NCI-H345 treated with DMSO at 0.1 percent for 48 hours (cell line): Measurements from ENCODE around the gene MICAL3.
"Not testable (repeated sequence)": the region's sequence is repeated elsewhere in the genome, so short reads cannot be mapped to it uniquely, and the experiment has no call there.

ENCODE experiments used
- DNase-seq: peaks from one replicate; lab custom pipeline; 2025; ENCODE audit not compliant: unreplicated experiment; lab: John Stamatoyannopoulos, UW

Gene MICAL3

DNA sequence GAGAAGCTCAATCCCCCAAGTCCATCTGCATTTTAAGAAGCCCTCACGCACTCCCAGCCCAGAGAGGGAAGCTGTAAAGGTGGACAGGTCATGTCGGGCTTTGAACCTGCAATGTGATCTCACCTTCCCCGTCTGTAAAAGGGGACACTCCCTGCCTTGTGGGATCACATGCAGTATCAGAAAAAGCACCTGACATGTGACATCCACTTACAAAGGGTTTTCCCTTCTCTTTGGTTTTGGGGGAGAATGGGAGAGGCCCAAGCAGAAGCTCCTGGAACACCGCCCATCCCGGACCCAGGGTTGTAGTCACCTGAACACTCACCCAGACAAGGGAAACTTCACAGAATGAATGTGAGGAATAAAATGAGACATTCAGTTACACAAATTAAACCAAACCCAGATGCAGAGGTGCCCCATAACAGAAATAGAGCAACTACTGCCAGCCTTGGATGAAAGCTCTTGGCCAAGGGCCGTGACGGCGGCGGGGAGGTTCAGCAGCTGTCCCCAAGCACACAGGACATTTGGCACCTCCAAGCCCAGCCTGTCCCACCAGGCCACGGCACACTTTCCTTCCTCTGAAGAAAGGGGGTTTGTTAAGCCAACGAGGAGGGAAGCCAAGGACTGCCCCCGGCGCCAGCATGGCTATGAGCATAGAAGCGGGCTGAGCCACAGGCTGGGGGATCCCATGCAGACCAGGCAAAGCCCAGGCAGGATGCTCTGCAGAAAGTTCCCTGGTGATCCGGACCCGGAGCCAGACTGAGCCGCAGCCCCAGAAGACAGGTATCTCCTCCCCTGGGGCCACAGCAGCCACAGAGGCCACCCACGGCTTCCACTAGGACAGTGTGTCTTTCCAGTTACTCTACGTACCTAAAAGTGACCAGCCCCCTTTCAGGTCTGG is 253.9 kb downstream of the MICAL3 start:
- DNase-seq: no peak

GRCh38 chr22:17769716-17770082 is 254.7 kb downstream of the MICAL3 start:
- no peak for DNase-seq

DNA sequence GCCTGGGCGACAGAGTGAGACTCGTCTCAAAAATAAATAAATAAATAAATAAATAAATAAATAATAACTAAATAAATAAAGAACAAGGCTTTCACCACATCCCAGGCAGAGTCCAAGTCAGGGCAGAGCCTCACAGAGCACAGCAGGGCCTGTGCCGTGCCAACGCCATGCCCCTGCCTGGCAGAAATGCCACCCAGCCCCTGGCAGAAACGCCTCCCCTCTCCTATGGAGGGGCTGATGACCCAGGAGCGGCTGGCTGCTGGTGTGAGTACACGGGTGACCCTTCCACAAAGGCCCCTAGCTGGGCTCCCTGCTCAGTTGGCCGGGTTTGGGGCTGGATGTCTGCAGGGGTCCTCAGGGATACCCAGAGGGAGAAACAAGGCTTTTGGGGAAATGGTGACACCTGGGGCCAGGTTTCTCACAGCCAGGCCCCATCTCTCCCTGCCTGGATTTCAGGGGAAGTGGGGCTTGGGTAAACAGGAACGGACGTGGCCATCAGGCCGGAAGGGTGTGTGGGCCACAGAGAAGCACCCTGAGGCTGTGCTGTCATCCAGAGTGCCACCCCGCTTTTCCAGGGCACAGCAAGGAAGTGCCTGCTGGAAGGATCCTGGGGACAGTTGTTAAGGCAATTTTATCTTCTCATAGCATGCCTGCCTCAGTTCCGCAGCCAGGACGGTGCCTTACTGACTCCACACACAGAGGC is 255.2 kb downstream of the MICAL3 start:
- no peak for DNase-seq

GRCh38 chr22:17767233-17768065 is 256.9 kb downstream of the MICAL3 start:
- DNase-seq: no peak

GRCh38 chr22:17764852-17765251 is 259.5 kb downstream of the MICAL3 start:
- DNase-seq: not testable (repeated sequence)

GRCh38 chr22:17764036-17764435 is 260.3 kb downstream of the MICAL3 start:
- no peak for DNase-seq

DNA sequence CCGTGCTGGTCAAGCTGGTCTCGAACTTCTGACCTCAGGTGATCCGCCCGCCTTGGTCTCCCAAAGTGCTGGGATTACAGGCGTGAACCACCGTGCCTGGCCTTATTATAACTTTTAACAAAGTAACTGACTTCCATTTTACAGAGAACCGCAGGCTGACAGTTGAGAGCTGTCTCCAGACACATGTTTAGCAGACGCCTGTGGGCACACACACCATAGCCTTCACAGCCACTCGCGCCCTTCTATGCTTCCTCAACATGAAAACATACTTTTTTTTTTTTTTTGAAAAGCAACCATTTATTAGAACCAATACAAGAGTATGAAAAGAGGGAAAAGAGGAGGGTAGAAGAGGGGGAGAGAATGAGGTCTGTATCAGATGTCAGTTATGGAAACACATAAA is 260.9 kb downstream of the MICAL3 start:
- DNase-seq: not testable (repeated sequence)

DNA sequence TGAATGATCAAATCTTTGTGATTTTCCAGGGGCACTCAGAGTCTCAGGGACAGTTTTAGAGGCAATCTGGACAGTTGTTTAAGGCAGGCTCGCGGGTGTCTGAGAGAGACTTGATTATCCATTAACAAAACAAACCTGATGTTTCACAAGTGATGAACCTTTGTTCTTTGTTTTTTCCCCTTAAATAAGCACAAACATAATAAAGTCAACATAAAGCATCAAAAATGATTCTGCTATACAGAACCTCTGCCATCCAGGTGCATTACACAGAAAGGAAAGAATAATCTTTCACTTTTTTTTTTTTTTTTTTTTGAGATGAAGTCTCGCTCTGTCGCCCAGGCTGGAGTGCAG is 263.2 kb downstream of the MICAL3 start:
- DNase-seq: no peak

DNA sequence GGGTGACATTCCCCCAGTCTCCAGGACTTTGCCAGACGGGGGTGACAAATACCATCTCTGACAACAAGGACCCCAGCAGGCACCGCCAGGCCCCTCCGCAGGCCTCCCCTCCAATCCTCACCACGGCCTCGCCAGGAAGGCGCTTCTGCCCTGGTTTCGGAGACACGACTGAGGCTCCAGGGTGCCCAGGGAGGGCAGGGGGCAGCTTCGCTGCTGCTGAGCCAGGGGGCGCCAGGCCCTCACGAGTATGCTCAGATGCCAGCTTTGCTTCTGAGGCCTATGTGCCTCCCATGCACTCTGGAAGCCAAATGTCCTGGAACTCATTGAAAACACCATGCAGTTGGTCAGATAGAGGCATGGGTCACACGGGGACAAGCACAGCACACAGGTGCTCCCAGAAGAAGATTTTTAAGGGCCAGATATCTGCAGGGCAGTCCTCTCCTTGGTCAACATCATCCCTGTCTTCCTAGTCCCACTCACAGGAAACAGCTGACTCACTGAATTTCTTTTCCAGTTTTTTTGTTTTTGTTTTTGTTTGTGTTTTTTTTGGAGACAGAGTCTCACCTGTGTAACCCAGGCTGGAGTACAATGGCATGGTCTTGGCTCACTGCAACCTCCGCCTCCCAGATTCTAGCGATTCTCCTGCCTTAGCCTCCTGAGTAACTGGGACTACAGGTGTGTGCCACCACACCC is 270.0 kb downstream of the MICAL3 start:
- no peak for DNase-seq

GRCh38 chr22:17753401-17753989 is 270.9 kb downstream of the MICAL3 start:
- no peak for DNase-seq

- no peak for DNase-seq
Measured at GRCh38 chr22:17751596-17751995, 272.8 kb downstream of the MICAL3 start.

GRCh38 chr22:17749605-17750395 is 274.6 kb downstream of the MICAL3 start:
- no peak for DNase-seq

DNA sequence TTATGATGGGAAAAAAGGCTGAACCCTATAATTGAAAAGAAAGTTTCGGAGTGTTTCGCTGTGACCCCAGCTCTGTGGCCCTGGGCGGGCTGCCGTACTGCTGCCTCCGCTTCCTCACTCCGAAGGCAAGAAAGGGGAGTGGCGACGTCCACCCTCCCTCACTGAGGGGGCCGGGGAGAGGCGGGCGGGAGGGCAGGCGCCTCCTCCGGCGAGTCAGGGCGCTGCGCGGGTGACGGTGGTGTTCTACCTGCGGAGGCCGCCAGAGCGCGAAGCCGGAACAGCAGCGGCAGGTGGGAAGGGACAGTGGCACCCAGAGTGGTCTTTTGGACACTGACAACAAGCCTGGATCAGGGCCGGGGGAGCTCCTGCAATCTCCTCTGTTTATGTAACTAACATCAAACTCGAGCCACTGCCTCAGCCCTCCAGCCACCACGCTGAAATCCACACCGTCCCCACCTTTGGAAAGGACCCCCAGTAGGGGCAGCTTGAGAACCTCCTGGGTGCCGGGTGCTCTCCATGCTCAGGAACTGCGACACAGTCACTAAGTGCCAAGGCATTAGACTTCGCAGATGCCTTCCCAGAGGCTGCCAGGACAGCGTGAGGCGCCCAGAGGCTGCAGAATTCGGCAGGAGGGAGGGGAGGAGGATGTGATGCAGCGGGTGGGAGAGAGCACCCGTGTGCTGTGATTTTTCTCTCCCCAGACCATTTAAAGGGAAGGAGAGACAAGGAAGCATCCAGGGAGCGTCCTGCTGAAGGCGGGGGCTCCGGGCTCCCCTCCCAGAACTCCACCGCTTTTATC is 275.6 kb downstream of the MICAL3 start:
- DNase-seq: no peak

- DNase-seq: no peak
Measured at GRCh38 chr22:17746916-17747315, 277.4 kb downstream of the MICAL3 start.

DNA sequence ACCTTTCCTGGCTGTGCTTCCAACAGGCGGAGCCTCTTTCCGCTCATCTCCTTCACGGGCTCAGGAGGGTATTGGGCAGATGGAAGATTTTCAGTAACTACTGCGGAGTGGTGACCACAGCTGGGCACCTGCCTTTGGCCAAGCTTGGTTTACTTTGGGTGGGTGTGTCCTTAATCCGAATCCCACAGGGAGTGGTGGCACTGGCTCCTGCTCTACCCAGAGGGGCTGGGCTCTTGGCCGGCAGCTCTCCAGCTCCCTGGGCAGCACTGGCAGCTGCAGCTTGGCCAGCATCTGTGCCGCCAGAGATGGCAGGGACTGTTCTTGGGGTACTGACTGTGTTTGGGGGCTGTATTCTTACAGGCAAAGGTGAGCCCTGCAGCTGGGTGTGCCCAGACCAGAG is 279.9 kb downstream of the MICAL3 start:
- no peak for DNase-seq

DNA sequence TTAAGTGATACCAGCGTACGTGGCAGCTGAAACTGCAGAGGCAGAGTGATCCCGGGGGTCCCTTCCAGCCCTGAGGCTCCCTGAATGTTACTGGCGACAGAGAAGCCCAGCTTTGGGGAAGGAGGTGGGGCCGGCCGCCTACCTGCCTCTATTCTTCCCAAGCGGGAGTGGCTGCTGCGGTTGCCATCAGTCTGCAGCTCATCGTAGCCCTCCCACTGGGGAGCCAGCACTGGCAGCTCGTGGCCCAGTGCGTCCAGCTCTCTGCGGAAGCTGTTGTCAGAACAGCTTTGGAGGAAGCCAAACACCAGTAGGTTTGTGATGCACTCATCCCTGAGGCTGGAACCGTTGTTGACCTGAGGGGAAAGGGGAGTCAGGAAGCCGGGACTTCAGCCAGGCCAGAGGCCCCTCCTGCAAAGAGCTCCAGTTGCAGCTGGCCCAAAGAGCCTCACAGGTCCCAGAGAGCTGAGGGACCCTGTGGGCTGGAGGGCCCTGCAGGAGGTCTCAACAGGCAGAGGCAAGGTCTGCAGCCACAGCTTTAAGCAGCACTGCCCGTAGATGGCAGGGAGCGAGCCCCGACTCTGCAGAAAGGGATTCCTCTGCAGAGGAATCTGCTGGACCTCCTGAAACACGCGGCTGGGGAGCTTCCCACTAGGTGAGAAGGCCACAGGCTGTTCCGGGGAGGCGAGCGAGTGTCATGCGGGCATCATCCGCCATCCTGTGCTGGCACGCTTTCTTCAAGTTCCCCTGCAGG is 280.5 kb downstream of the MICAL3 start:
- no peak for DNase-seq

DNA sequence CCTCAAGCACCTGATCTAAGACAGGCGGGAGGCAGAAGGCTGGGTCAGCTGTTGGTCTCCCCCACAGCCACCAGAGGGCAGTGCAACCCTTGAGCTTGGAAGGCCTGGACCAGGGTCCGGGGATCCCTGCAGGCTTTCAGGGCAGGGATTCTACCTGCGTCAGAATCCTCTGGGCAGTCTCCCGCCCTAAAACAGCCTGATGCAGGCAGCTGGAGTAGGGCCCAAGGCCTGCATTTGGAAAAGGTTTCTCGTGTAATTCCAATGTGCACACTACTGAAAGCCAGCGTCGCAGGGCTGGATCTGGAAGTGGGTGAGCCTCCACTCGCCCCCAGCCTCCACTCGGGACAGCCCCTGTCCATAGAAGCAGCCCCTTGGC is 281.8 kb downstream of the MICAL3 start:
- DNase-seq: peak; percentile 11

- no peak for DNase-seq
Measured at GRCh38 chr22:17741866-17742526, 282.4 kb downstream of the MICAL3 start.
